ENCODE measurements around the gene TMEM221.

TMEM221 gene

GRCh38 chr19:17405250-17406045, 43.0 kb downstream of the TMEM221 start, which contains the start of gene BST2:
TSS of gene BST2 (minus strand) at chr19:17405630. CDS start at chr19:17405575, 55 bp downstream.
- DNase-seq (ENCODE audit: low spot score) = peak; percentile 75

DNA sequence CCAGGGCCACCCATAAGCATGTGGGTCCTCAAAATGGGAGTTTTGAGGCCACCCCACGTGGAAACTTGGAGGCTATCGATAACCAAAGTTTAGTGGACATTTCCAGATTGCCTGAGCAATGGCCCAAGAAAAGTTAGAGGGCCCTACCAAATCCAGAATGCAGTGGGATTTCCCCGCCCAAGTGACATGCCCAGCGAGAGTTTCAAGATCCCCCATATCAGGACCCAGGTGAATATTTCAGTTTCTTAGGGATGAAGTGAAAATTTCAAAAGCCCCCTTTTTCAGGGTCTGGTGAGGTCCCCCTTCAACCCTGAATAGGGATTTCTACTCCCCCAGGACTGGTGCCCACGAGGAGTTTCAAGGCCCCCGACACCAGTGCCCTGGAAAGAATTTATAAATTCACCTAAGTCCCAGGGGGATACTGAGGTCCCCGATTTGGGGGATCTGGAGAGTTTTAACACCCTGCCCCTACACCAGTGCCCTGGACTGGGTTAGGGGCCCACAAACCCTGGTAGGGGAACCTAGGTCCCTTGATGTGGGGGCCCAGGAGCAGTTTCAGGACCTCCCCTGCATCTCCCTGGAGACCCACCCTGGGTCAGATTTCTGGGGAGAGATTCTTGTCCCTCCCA, 43.7 kb downstream of the TMEM221 start:
- no peak for DNase-seq (ENCODE audit: low spot score)

DNA sequence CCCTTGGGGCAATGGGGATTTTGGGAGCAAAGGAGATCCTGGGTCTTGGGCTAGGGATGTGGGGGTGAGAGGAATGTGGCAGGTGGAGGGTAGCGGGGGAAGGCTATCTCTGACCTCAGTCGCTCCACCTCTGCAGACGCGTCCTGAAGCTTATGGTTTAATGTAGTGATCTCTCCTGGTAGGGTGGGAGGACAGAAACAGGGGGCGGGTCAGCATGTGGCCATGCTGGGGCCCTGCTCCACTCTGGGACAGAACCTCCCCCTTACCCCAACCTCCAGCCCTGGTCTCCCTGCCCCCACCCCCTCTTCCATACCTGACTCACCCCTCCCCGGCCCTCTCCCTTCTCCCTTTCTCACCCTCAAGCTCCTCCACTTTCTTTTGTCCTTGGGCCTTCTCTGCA, 44.5 kb downstream of the TMEM221 start:
- DNase-seq (ENCODE audit: low spot score) = no peak

- DNase-seq (ENCODE audit: low spot score) = no peak
These were observed 45.2 kb downstream of the TMEM221 start for GRCh38 chr19:17402982-17403855.

- no peak for DNase-seq (ENCODE audit: low spot score)
These were observed 46.8 kb downstream of the TMEM221 start for GRCh38 chr19:17401628-17402027.

- DNase-seq (ENCODE audit: low spot score) = no peak
These were observed 49.5 kb downstream of the TMEM221 start for GRCh38 chr19:17398902-17399527.

DNA sequence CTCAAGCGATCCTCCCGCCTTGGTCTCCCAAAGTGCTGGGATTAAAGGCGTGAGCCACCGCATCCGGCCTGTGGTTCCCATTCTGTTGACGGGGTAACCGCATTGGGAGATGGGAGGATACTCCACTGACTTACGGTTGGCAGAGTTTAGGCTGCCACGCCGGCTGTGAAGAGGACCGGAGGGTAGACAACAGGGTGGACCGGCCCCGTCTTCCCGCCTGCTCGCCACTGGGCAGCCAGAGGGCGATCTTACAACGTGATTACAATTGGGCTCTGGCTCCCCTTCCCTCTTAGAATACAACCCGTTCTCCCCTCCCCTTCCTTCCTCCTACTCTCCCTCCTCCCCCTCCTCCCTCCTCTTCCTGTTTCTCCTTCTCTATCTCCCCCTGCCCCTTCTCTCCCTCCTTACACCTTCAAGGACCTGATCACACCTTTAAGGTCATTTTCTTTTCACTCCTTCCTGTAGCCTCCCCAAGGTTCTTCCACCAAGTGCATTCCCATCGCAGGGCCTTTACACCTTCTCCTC, 53.5 kb downstream of the TMEM221 start:
- DNase-seq (ENCODE audit: low spot score) = peak; percentile 55

DNA sequence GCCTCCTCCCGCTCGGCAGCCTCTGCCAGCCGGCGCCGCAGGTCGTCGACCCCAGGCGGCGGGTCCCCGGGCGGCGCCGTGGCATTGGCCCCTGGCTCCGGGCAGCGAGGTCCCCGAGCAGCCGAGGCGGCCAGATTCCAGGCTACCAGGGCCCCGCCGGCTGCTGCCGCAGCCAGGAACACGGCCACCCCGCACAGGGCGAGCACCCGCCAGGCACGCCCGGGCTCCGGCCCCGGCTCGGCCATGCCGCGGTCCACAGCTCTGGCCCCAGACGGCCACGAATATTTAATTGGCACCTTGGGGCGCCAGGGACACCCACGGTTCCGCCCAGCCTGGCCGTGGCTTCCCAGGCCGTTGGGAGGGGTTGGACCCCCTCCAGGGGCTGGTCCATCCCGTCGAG, 54.6 kb downstream of the TMEM221 start, which contains the start of gene CCDC194:
Gene CCDC194, minus strand, starts transcription at position 283 of the 400 bp plus-strand sequence. Its CDS starts 38 bp downstream, at position 245.
- no peak for DNase-seq (ENCODE audit: low spot score)

DNA sequence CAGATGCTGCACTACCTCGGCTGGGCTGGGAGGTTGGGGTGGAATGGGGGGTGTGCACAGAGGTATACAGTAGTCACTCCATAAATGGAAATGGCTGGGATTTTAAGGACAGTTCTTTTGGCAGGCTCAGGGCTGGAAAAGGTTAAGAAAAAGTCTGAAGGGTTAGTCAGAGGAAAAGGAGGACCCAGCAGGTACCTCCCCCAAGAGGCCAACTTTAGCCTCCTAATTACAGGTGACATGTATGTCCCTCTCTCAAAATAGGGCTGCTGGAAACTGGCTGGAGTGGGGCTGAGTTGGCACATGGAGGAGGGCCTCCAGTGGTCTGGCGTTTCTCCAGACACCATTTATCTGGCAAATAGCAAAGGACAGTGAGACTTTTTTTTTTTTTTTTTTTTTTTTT, 55.5 kb downstream of the TMEM221 start:
- DNase-seq (ENCODE audit: low spot score) = no peak

DNA sequence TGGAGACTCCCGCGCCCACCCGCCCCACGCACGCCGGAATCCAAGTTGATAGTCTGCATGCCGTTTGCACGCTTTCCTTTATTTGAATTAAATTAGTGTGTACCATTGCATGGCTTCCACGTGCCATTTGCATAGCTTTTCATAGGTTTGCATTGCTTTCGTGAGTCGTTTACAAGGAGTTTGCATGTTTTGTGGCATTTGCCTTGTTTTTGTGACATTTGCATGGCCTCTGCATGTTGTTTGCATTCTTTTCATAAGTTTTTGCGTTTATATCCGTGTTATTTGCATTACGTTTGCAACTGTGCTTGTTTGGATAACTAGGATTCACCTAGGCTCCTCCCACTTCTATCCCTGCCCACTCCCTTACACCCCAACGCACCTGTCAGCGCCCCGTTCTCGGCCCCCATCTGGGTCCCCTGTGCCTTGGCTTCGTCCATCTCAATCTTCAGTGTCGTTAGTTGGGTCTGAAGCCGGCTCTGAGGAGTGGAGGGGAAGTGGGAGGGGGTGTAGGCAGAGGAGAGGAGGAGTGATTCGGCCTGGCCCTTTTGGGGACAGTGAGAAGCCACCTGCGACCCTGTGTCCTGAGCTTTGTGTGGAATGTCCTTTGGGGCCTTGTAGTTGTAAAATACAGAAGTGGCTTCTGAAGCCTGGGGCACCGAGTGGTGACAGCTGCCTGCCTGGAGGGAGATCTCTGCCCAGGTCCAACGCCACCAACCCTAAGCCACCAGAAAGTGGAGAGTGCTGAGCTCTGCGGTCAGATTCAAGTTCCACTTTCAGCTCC, 56.9 kb downstream of the TMEM221 start:
- peak; percentile 37 for DNase-seq (ENCODE audit: low spot score)

- DNase-seq (ENCODE audit: low spot score) = peak; percentile 93
These were observed 57.6 kb downstream of the TMEM221 start for GRCh38 chr19:17390665-17391370.

DNA sequence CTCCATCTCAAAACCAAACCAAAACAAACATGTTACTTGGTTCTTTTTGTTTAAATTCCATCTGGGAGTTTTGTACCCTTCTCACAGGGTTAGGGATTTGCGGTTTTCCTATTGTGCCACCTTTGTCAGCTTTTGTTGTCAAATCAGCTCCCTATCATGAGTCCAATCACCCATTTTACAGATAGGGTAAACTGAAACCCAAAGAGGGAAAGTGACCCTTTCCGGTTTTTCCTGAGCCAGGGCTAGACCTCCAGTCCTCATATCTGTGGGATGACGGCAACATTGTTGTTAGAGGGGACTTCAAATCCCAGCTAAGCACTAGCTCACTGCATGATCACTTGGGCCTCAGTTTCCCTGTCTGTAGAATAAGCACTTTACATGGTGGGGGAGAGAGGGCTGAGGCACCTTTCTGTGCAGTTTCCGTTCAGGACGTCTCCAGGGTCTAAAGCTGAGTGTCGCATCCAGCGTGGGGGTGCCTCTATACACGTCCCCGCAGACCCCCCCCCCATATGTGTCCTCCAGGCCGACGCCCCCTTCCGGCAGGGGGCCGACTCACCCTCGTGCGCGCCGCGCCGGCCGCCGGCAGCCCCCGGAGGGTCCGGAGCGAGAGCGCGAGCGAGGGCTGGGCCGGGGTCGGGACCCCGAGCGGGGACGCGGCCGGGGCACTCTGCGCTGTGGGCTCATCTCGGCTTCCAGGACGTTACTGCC, 58.4 kb downstream of the TMEM221 start:
- no peak for DNase-seq (ENCODE audit: low spot score)

DNA sequence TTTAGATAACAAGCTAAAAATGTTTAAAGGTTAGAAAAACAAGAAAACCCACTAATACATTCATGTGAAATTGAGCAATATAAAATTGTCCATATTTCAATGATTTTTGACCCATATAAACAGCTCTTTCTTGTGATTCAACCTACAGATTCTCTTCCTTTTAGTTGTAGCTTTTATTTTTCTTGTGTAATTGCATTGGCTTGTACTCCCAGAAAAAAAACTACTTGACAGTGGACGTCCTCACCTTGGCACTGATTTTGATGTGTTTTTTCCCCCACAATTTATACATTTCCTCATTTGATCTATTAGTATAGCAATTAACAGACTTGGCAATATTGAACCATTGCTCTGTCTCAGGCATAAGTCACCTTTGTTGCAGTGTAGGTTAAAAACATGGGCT, 59.2 kb downstream of the TMEM221 start:
- no peak for DNase-seq (ENCODE audit: low spot score)

- peak; percentile 41 for DNase-seq (ENCODE audit: low spot score)
These were observed 62.4 kb downstream of the TMEM221 start for GRCh38 chr19:17385878-17386611.

Data from Ammon's horn (tissue), 1 donor.